HG03432 (cell line): Measurements from ENCODE around the gene JAG2.

ENCODE experiments used
- ATAC-seq: cut with Tn5 transposase; IDR thresholded peaks from one replicate; pipeline ENCODE4 v1.9.1; 2021; ENCODE audit warnings: mild to moderate bottlenecking, moderate library complexity; ENCODE audit not compliant: unreplicated experiment

The JAG2 gene

GRCh38 chr14:105153331-105153731 is 15.2 kb downstream of the JAG2 start:
- no peak for ATAC-seq

GRCh38 chr14:105152794-105153241 is 15.8 kb downstream of the JAG2 start:
- ATAC-seq = no peak

GRCh38 chr14:105151838-105152793 is 16.5 kb downstream of the JAG2 start:
- no peak for ATAC-seq

GRCh38 chr14:105151084-105151837 is 17.3 kb downstream of the JAG2 start:
- no peak for ATAC-seq

- no peak for ATAC-seq
Observed at GRCh38 chr14:105150368-105151083, 18.1 kb downstream of the JAG2 start.

- no peak for ATAC-seq
Observed at GRCh38 chr14:105150026-105150367, 18.6 kb downstream of the JAG2 start.

- no peak for ATAC-seq
Observed at GRCh38 chr14:105149146-105149781, 19.3 kb downstream of the JAG2 start.

GRCh38 chr14:105148604-105149145 is 19.9 kb downstream of the JAG2 start:
- no peak for ATAC-seq

GRCh38 chr14:105147671-105148603 is 20.6 kb downstream of the JAG2 start:
- ATAC-seq = no peak

GRCh38 chr14:105146976-105147635 is 21.5 kb downstream of the JAG2 start:
- ATAC-seq = no peak

- ATAC-seq = no peak
Observed at GRCh38 chr14:105146181-105146975, 22.2 kb downstream of the JAG2 start.

GRCh38 chr14:105145381-105146180 is 23.0 kb downstream of the JAG2 start:
- ATAC-seq = no peak

GRCh38 chr14:105144666-105145380 is 23.8 kb downstream of the JAG2 start:
- no peak for ATAC-seq

GRCh38 chr14:105144026-105144665 is 24.4 kb downstream of the JAG2 start:
- no peak for ATAC-seq

- no peak for ATAC-seq
Observed at GRCh38 chr14:105143451-105144025, 25.0 kb downstream of the JAG2 start.
